OCI-M1 (cell line): ENCODE measurements around the gene VPS54.
"Not testable (repeated sequence)": the region's sequence is repeated elsewhere in the genome, so short reads cannot be mapped to it uniquely, and the experiment has no call there.

Experiments
- DNase-seq: peaks from one replicate; lab custom pipeline; 2025; lab: John Stamatoyannopoulos, UW

The VPS54 gene

GRCh38 chr2:63992061-63992685, 27.1 kb downstream of the VPS54 start:
- DNase-seq: no peak

GRCh38 chr2:63991173-63991999, 27.8 kb downstream of the VPS54 start:
- not testable (repeated sequence) for DNase-seq

- DNase-seq: no peak
Observed at GRCh38 chr2:63990072-63990471, 29.2 kb downstream of the VPS54 start.

GRCh38 chr2:63988842-63989436, 30.3 kb downstream of the VPS54 start:
- DNase-seq: not testable (repeated sequence)

- no peak for DNase-seq
Observed at GRCh38 chr2:63984606-63985359, 34.4 kb downstream of the VPS54 start.

- DNase-seq: no peak
Observed at GRCh38 chr2:63983986-63984605, 35.1 kb downstream of the VPS54 start.

- DNase-seq: no peak
Observed at GRCh38 chr2:63982335-63982734, 36.9 kb downstream of the VPS54 start.

GRCh38 chr2:63981702-63982103, 37.5 kb downstream of the VPS54 start:
- DNase-seq: no peak

- DNase-seq: no peak
Observed at GRCh38 chr2:63980794-63981193, 38.4 kb downstream of the VPS54 start.

GRCh38 chr2:63977904-63978303, 41.3 kb downstream of the VPS54 start:
- no peak for DNase-seq

GRCh38 chr2:63976125-63976510, 43.1 kb downstream of the VPS54 start:
- DNase-seq: no peak

GRCh38 chr2:63975437-63976124, 43.6 kb downstream of the VPS54 start:
- DNase-seq: no peak

GRCh38 chr2:63975036-63975435, 44.2 kb downstream of the VPS54 start:
- DNase-seq: not testable (repeated sequence)

GRCh38 chr2:63962186-63962585, 57.0 kb downstream of the VPS54 start:
- no peak for DNase-seq

GRCh38 chr2:63950414-63950813, 68.8 kb downstream of the VPS54 start:
- DNase-seq: no peak

GRCh38 chr2:63942788-63943187, 76.4 kb downstream of the VPS54 start:
- no peak for DNase-seq

- not testable (repeated sequence) for DNase-seq
Observed at GRCh38 chr2:63932104-63932503, 87.1 kb downstream of the VPS54 start.

GRCh38 chr2:63926815-63927214, 92.4 kb downstream of the VPS54 start:
- DNase-seq: no peak

- no peak for DNase-seq
Observed at GRCh38 chr2:63914311-63914710, 104.9 kb downstream of the VPS54 start.

- DNase-seq: no peak
Observed at GRCh38 chr2:63903003-63903402, 116.2 kb downstream of the VPS54 start.

- no peak for DNase-seq
Observed at GRCh38 chr2:63902149-63902548, 117.1 kb downstream of the VPS54 start.
